NCI-H2227 treated with DMSO at 0.1 percent for 48 hours (cell line): Measurements from ENCODE around the gene ENG.
"Not testable (repeated sequence)": the region's sequence is repeated elsewhere in the genome, so short reads cannot be mapped to it uniquely, and the experiment has no call there.

ENCODE experiments used
- DNase-seq: peaks from one replicate; lab custom pipeline; 2025; lab: John Stamatoyannopoulos, UW

ENG gene

GRCh38 chr9:127863191-127863621 is 8.7 kb upstream of the ENG start:
- DNase-seq: no peak

GRCh38 chr9:127862075-127863011 is 7.9 kb upstream of the ENG start:
- DNase-seq: no peak

GRCh38 chr9:127860779-127861178 is 6.3 kb upstream of the ENG start:
- no peak for DNase-seq

- DNase-seq: no peak
These were observed 5.8 kb upstream of the ENG start for GRCh38 chr9:127860260-127860659.

DNA sequence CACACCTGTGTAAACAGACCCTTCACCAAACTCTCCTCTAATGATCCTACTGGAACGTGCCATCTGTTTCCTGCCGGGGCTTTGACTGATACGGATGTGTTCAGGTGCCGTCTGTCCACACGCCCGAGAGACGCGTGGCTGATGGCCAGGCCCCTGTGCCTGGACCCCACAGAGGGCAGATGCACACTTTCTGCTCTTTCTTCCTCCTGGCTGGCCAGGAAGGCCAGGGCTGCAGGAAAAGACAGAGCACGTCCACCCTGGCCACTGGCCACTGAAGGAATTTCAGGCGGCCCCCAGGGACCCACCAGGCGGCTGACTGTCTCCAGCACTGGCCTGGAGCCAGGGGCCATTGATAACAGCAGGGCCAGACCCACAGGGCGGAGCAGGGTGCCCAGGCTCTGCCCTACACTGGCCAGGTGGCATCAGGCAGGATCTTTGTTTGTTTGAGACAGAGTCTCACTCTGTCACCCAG is 3.6 kb upstream of the ENG start:
- DNase-seq: no peak

DNA sequence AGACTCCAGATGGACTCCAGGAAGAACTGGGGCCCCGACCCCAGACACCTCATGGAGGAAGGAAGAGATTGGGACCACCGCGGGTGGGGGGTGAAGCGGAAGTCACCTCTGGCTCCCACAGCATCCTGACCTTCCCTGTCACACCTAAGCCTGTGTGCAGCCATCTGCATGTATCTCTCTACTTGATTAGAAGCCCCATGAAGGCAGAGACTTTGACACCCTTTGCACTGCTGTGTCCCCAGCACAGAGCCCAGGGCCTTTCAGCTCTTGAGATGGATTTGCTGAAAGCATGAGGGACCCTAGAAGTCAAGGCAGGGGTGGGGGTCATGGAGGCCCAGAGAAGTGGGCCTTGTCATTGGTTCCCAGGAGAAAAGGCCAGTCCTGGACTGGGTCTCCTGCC is 2.8 kb upstream of the ENG start:
- DNase-seq: no peak

DNA sequence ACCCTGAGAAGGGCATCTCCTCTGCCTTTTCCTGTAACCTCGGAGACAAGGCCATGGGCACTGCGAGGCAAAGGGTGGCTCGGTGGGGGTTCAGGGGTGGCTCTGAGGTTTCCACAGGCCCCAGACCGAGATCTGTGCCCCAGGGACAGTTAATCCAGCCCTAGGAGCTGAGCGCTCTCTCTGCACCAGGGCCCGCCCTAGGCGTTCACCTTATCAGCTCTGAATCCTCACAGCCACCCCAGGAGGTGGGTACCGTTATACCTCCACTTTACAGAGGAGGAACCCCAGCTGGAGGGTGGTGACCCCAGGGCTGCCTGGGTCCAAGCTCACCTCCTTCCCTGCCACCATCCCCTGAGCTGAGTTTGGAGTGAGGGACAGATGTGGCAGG is 2.3 kb upstream of the ENG start:
- DNase-seq: no peak

DNA sequence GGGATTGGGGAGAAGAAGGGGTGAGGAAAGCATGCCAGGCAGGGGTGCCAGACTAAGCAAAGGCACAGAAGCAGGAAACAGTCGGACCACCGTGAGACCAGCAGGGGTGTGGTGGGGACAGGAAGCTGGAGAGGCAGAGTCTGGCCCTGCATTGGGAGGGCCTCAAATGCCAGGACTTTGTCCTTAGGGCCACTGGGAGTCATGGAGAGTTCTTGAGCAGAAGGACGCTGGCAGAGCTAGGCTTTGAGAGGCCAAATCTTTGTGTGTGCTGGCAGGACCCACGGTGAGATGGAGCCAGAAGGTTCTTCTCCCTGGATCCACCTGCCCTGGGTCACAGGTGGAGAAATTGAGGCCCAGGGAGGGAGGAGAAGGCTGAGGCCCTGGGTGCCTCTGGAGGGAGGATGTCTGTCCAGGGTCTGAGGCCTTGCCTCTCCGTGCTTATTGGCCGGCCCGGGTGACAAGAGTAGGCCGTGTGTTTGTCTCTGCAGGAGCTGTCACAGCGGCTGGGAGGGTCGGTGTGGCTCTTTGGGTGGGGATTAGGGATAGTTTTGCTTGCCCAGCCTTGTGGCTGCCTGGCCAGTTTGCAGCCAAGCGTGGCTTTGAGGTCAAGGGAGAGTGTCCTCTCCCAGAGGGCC is 1.8 kb upstream of the ENG start:
- no peak for DNase-seq

DNA sequence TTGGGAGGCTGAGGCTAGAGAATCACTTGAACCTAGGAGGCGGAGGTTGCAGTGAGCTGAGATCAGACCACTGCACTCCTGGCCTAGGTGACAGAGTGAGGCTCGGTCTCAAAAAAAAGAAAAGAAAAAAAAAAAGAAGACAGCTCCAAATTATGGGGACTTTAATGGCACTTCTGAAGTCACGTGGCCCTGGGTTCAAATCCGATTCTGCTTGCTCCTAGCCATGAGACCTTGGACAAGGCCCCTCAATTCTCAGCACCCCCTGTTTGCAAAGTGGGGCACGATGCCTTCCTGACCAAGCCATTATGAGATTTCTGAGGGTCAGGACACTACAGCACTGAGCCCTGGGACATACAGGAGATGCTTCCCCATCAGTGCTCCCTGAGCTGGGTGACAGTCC is 1.1 kb upstream of the ENG start:
- DNase-seq: no peak

GRCh38 chr9:127854960-127855359 is 502 bp upstream of the ENG start:
- no peak for DNase-seq

GRCh38 chr9:127853312-127854183 is 910 bp downstream of the ENG start:
- DNase-seq: no peak

GRCh38 chr9:127852829-127853228 is 1.6 kb downstream of the ENG start:
- DNase-seq: no peak

GRCh38 chr9:127850286-127850830 is 4.1 kb downstream of the ENG start:
- no peak for DNase-seq

DNA sequence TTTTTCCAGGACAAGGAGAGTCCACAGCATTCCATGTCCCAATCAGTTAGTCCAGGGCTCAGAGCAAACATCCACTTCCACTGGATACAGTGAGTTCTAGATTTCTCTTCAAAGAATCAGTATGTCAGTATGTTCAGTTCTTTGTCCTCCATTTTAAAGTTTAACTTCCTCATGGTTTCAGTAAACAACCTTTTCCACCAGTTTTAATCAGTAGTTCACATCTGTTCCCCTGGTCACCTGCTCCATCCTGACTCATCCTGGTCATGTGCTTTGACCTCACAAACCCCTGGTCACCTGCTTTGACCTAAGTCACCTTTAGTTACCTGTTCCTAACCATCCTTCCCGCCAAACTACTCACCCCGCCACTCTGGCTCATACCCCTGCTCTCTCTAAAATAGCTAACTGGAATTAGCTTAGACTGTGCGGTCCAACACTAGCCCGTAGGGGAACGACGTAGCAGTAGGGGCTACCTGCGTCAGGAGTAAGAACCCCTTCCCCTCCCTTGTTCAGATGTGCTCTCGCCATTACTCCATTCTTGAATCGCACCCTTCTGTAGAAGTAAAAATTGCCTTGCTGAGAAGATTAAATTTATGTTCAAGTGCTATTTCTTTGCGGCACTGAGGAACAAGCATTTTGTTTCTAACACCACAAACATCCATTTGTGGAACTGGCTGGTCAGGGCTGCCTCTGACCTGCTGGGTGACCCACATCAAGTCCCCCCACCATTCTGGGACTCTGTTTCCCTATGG is 5.5 kb downstream of the ENG start:
- no peak for DNase-seq

DNA sequence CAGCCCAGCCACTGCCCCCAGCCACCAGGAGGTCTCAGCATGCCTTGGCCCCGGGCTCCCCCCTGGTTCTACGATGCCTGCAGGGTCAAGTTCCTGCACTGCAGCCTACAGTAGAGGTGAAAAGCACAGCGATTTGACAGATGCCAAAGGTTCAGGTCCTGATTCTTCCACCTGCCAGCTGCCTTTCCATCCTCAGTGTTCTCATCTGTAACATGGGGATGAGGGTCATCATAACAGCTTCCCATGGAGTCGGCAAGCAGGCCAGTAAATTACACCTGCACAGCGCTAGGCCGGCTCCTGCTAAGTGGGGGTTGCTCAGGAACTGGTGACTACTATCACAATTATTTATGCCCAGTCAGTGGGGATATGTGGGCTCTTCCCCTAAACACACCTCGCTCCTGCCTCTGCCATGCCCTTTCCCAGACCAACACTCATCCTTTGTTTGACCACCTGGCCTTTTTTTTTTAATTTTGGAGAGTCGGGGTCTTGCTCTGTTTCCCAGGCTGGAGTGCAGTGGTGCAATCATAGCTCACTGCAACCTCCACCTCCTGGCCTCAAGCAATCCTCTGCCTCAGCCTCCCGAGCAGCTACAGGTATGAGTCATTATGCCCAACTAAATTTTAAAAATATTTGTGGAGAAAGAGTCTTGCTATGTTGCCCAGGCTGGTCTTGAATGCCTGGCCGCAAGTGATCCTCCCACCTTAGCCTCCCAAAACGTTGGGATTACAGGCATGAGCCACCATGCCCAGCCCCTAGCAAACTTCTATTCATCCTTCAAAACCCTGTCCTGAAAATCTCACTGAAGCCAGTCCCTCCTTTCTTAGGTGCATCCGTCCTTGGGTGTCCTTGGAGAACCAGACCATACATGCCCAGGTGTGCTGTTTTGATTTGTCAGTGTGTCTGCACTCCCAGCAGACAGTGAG is 6.4 kb downstream of the ENG start:
- DNase-seq: no peak

DNA sequence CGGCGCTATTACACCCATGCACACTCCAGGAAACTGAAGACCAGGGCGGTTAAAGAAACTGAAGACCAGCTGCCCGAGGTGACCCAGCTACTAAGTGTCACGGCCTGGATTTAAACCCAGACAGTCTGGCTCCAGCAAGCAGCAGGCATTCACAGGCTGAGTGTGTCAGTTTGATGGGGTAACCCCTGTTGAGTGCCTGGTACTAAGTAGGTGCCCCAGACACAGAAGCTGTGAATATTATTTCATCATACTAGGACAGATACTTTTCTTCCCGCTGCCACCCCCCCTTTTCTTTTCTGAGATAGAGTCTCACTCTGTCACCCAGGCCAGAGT is 7.3 kb downstream of the ENG start:
- DNase-seq: no peak

GRCh38 chr9:127846443-127847177 is 7.8 kb downstream of the ENG start:
- no peak for DNase-seq

DNA sequence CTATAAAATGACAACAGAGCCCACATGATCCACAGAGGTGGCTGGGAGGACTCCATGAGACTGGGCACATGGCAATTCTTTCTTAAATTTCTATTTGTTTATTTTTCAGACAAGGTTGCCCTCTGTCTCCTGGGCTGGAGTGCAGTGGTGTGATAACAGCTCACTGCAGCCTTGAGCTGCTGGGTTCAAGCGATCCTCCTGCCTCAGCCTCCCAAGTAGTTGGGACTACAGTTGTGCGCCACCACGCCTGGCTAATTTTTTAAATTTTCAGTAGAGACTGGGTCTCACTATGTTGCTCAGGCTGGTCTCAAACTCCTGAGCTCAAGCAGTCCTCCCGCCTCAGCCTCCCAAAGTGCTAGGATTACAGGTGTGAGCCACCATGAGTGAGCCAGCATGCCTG is 8.8 kb downstream of the ENG start:
- not testable (repeated sequence) for DNase-seq

GRCh38 chr9:127844821-127845359 is 9.6 kb downstream of the ENG start:
- DNase-seq: no peak
